Fibroblast of gingiva (primary cell): ENCODE measurements around the gene DCTN1.

Experiments
- DNase-seq: peaks from one replicate; pipeline ENCODE4 v3.0.0-alpha.2; 2011; ENCODE audit warnings: low read depth

Gene DCTN1

DNA sequence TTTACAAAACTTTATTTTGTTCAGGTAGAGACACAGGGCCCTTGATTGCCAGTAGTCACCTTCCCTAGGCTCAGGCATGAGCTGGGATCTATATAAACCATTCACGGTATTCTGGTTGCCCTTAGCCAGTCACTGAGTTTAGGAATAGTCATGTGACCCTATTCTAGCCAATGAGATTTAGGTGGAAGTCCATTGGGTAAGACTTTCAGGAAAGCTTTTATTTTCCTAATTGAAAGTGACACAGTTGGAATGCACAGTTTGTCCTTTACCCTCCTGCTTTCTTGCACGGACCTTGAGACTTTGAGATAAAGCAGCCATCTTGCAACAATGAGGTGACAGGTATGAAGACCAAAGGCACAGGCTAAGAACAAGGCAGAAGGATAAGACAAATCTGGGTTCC lies 58.4 kb downstream of the DCTN1 start:
- no peak for DNase-seq

DNA sequence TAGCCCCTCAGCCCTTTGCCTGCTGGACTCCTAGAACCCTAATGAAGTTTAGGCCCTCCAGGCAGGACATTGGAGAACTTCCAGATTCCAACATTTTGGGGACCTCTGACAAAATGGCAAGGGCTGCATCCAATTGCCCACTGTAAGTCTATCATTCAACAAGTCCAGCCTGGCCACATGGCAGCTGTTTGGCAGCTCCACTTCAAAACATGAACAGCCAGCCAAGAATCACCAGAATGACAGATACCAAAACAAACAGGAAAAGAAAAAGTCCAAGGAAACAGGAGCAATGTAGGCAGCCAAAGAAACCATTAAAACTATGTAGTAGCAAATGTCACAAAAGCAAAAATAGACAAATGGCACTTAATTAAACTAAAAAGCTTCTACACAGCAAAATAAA lies 62.4 kb downstream of the DCTN1 start:
- DNase-seq: no peak

DNA sequence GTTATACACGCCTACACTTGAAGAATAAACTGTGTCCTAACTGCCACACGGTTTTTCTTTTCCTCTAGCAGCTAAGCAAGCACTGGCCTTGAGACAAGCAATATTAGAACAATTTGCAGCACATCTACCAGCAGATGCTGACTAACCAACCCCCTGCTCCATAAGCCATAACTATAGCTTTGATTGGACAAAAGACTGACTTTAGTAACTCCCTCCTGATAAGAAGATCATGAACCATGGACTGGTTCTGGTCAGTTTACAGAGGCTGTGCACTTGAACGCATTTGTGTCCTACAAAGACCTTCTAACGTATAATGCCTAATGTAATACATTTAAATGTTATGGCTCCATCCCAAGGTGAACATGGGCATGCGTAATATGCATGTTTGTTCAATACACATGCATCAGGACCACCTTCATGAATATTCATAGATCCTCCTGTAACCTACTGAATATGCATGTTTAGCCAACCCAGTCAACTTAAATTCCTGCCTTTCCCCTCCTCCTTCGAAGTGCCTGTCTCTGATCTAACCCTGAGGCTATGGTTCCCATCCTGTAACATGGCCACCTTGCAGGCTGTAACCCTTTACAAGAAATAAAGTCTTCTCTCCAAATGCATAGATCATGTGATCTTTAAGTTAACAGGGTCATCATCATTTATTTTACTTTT lies 63.4 kb downstream of the DCTN1 start:
- DNase-seq: no peak

DNA sequence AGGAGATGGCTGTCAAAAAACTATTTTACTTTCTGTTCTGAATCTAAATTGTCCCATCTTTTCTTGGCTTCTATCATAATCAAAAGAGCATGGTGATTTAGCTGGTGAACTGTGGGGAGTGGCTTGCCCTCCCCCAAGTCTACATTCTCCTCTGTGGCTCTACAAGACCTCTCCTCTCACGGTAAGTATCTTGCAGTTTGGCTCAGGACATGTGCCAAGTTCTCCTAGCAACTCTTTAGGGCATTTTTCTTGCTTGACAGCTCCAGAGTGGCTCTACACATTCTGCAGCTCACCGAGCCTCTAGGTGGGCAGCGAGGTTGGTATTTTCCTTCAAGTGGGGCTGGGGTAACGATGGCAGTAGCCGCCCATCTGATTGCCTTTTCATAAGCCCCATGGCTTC lies 66.0 kb downstream of the DCTN1 start:
- DNase-seq: no peak

DNA sequence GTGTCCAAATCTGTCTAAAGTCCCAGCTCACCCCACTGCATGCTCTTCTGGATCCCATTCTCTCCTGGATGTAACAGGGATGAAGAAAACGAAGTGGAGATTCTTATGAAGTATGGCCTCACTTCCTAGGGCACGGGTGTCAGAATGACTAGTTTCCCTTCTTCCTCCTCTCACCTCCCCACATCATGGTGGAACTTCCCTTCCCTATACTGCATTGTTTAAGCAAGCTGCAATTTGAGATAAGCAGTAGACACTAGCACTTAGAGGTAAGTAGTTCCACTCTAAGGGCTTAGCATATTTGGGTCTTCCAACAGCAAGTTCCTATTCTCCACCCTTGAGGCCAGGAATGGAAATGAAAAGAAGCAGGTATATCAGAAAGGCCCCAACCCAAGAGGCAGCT lies 66.6 kb downstream of the DCTN1 start:
- no peak for DNase-seq

DNA sequence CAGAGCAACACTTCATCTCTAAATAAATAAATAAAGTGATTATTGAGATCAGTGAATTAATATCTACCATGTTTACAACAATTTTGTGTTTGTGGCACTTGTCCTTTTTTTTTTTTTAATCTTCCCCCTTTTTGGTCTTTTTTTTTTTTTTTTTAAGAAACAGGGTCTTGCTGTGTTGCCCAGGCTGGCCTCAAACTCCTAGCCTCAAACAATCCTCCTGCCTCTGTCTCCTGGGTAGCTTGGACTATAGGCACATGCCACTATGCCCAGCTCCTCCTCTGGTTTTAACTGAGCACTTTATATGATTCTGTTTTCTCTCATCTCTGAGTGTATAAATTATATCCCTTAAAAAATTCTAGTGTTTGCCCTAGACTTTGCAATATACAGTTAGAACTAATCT lies 67.2 kb downstream of the DCTN1 start:
- no peak for DNase-seq
